Spleen (tissue), 11 donors: ENCODE results near the gene PAFAH1B1. TPM values are rescaled to one million over a fixed set of nuclear protein-coding genes. Genes with fewer than 3 reads are reported as not detected.
A peak's percentile ranks its signal among the peaks of the same experiment; 100 is the strongest.

Experiments used
- DNase-seq: peaks from one replicate; pipeline ENCODE4 v3.0.0-alpha.2; 2020
- H3K27ac ChIP-seq, 8 donors: fragments of 200-600 bp; sonication (generic) in 7 of 8; 1 replicate in 4 of 8; 2 replicates in 4 of 8; pipeline versions ENCODE4 v1.5.0 to v1.8.0; 2016 to 2021; ENCODE audit warnings: inconsistent platforms in 4 of 8, mild to moderate bottlenecking in 4 of 8, moderate library complexity in 1 of 8
- H3K27me3 ChIP-seq, 7 donors: fragments of 200-600 bp; sonication (generic) in 6 of 7; replicated peaks in 1 of 7; 1 replicate in 4 of 7; 2 replicates in 3 of 7; pipeline versions ENCODE4 v1.5.0 to v1.8.0; 2016 to 2021; ENCODE audit warnings: inconsistent platforms in 3 of 7, mild to moderate bottlenecking in 1 of 7
- H3K36me3 ChIP-seq, 6 donors: fragments of 200-600 bp; sonication (generic) in 5 of 6; 1 replicate in 4 of 6; 2 replicates in 2 of 6; pipeline versions ENCODE4 v1.5.0 to v1.8.0; 2016 to 2021; ENCODE audit warnings: inconsistent platforms in 2 of 6
- H3K4me1 ChIP-seq, 6 donors: fragments of 200-600 bp; sonication (generic) in 5 of 6; 1 replicate in 3 of 6; 2 replicates in 3 of 6; pipeline versions ENCODE4 v1.5.0 to v1.8.0; 2016 to 2021; ENCODE audit warnings: inconsistent platforms in 3 of 6
- H3K4me3 ChIP-seq, 8 donors: fragments of 200-600 bp; sonication (generic) in 7 of 8; 1 replicate in 4 of 8; 2 replicates in 4 of 8; pipeline versions ENCODE4 v1.5.0 to v1.8.0; 2016 to 2021; ENCODE audit warnings: inconsistent platforms in 4 of 8, mild to moderate bottlenecking in 4 of 8, moderate library complexity in 2 of 8
- H3K9me3 ChIP-seq, 8 donors: fragments of 200-600 bp; sonication (generic) in 7 of 8; 1 replicate in 4 of 8; 2 replicates in 4 of 8; pipeline versions ENCODE4 v1.5.0 to v1.8.0; 2016 to 2021; ENCODE audit warnings: inconsistent platforms in 4 of 8
- CTCF ChIP-seq, 11 experiments: fragments of 200-600 bp in 7 of 11; fragments of 450-650 bp in 4 of 11; sonication (generic) in 4 of 11; IDR thresholded peaks in 8 of 11; conservative IDR thresholded peaks in 3 of 11; 1 replicate in 7 of 11; 2 replicates in 4 of 11; pipeline versions ENCODE4 v1.4.0 to v1.8.0; 2016 to 2021; ENCODE audit warnings: antibody characterized with exemption in 11 of 11, inconsistent platforms in 4 of 11, mild to moderate bottlenecking in 1 of 11
- POLR2A ChIP-seq, 3 donors: fragments of 450-650 bp; IDR thresholded peaks; one replicate each; pipeline ENCODE4 v1.5.1; 2017; ENCODE audit warnings: antibody characterized with exemption in 3 of 3, mild to moderate bottlenecking in 1 of 3
- POLR2AphosphoS5 ChIP-seq, 3 donors: sonication (generic); formaldehyde crosslinking; IDR thresholded peaks; one replicate each; pipeline ENCODE4 v1.5.1; 2017; ENCODE audit warnings: antibody characterized with exemption in 3 of 3
- WGBS, 5 donors: extraction: QIAGEN DNeasy Blood & Tissue Kit in 3 of 5; methylation state at CpG; one replicate each; pipeline versions ENCODE4 v1.1.5 to v1.1.7; 2013 to 2018; 5-methylcytosine and 5-hydroxymethylcytosine counted together
- intact Hi-C: fragments of 100-400 bp; cut with DNase I; formaldehyde crosslinking; loops from one replicate; pipeline ENCODE4 v1.15.0; 2023; ENCODE audit warnings: low total_unique reads
- polyA plus RNA-seq, 3 donors: library from polyadenylated mRNA; stranded (reverse); fragments of 200-250 nt; gene quantifications; one replicate each; pipeline ENCODE4 v1.2.1, GENCODE V29; 2013
- total RNA-seq, 7 donors: library from RNA; depleted of rRNA in 3 of 7; stranded (reverse); fragments of >200 nt in 3 of 7; fragmentation: NEBNext Ultra II Directional in 4 of 7; extraction: Animal tissue kit (Norgen Biotek cat#: 25700) in 4 of 7; gene quantifications; one replicate each; pipeline versions ENCODE4 v1.1.0 to v1.2.1, GENCODE V29; 2016 to 2021
- donor health status: healthy with polysubstance abuse.
- donor health status: DM: no; HTN: no; CAD: no; lungs with moderate emphysema.
- donor health status: DM: no; HTN: no; CAD: no.
- donor health status: Bipolar disorder and iron deficiency.
- donor health status: healthy.
- donor health status: DM: no; HTN: no; CAD: no.
- donor health status: DM: yes; HTN: yes; CAD: no.

The PAFAH1B1 gene
- total and polyA plus RNA-seq, 10 donors, result 20.8 to 175 (median 104) TPM

- Histone ChIP-seq H3K27ac (no peak overlapping the region), H3K36me3 (peaks cover 0 to 67% (median 55%) of the 10 kb centered on the region in 6 donors), H3K4me1 (peaks cover 4 to 32% (median 13%) of the 10 kb centered on the region in 6 donors), H3K4me3 (no peak overlapping the region), H3K9me3 (no peaks in the 10 kb centered on the region), H3K27me3 (no peaks in the 10 kb centered on the region)
- TF ChIP-seq POLR2AphosphoS5 (IDR thresholded peaks at IDR 0.05), result no peak
- TF ChIP-seq CTCF (IDR thresholded peaks at IDR 0.05 in 8 of 11, conservative IDR thresholded peaks at IDR 0.05 in 3 of 11), result no peak
- TF ChIP-seq POLR2A (IDR thresholded peaks at IDR 0.05), result no peak
- intact Hi-C loops, result no loop called here
- 94 to 98% (median 95%) methylated on average over 17 to 20 of the region's 20 CpGs for WGBS, 5 donors
- peak; percentile 39 for DNase-seq
These were observed 109.7 kb downstream of the PAFAH1B1 start for GRCh38 chr17:2703181-2703580.

- no peak overlapping the region for H3K4me3 ChIP-seq
- intact Hi-C loops, result no loop called here
- 93 to 99% (median 94%) methylated on average over 6 to 16 of the region's 16 CpGs for WGBS, 5 donors
- DNase-seq, result no peak
- no peaks in the 10 kb centered on the region for H3K27me3 ChIP-seq
- no peak overlapping the region for H3K27ac ChIP-seq
- no peak for TF ChIP-seq POLR2AphosphoS5 (IDR thresholded peaks at IDR 0.05)
- no peak for TF ChIP-seq POLR2A (IDR thresholded peaks at IDR 0.05)
- TF ChIP-seq CTCF (IDR thresholded peaks at IDR 0.05 in 8 of 11, conservative IDR thresholded peaks at IDR 0.05 in 3 of 11), result no peak
- H3K36me3 ChIP-seq, result peaks cover 0 to 63% (median 51%) of the 10 kb centered on the region in 6 donors
- H3K4me1 ChIP-seq, result peaks cover 8 to 36% (median 16%) of the 10 kb centered on the region in 6 donors
- H3K9me3 ChIP-seq, result no peaks in the 10 kb centered on the region
These were observed 110.2 kb downstream of the PAFAH1B1 start for GRCh38 chr17:2703606-2704005.

- intact Hi-C loops, result no loop called here
- Histone ChIP-seq H3K36me3 (peaks cover 0 to 57% (median 47%) of the 10 kb centered on the region in 6 donors), H3K4me1 (peaks cover 15 to 43% (median 23%) of the 10 kb centered on the region in 6 donors), H3K9me3 (no peaks in the 10 kb centered on the region), H3K27me3 (no peaks in the 10 kb centered on the region), H3K4me3 (no peak overlapping the region), H3K27ac (no peak overlapping the region)
- TF ChIP-seq CTCF (IDR thresholded peaks at IDR 0.05 in 8 of 11, conservative IDR thresholded peaks at IDR 0.05 in 3 of 11) (no peak), POLR2A (IDR thresholded peaks at IDR 0.05) (no peak), POLR2AphosphoS5 (IDR thresholded peaks at IDR 0.05) (no peak)
- WGBS, 5 donors, result 86 to 93% (median 91%) methylated on average over 22 to 38 of the region's 38 CpGs
- peak; percentile 67 for DNase-seq
These were observed 110.8 kb downstream of the PAFAH1B1 start for GRCh38 chr17:2704031-2704889.

GRCh38 chr17:2704890-2705248, 111.4 kb downstream of the PAFAH1B1 start:
- DNase-seq, result peak; percentile 47
- H3K9me3 ChIP-seq, result no peaks in the 10 kb centered on the region
- H3K27me3 ChIP-seq, result no peaks in the 10 kb centered on the region
- intact Hi-C loops, result no loop called here
- peaks cover 21 to 49% (median 29%) of the 10 kb centered on the region in 6 donors for H3K4me1 ChIP-seq
- H3K4me3 ChIP-seq, result no peak overlapping the region
- peaks cover 0 to 51% (median 46%) of the 10 kb centered on the region in 6 donors for H3K36me3 ChIP-seq
- WGBS, 5 donors, result 71 to 89% (median 82%) methylated on average over 4 of the region's 4 CpGs
- no peak for TF ChIP-seq CTCF (IDR thresholded peaks at IDR 0.05 in 8 of 11, conservative IDR thresholded peaks at IDR 0.05 in 3 of 11)
- TF ChIP-seq POLR2AphosphoS5 (IDR thresholded peaks at IDR 0.05), result no peak
- no peak for TF ChIP-seq POLR2A (IDR thresholded peaks at IDR 0.05)
- no peak overlapping the region for H3K27ac ChIP-seq
